Measurements from ENCODE around the gene RFWD3. TPM values are rescaled to one million over a fixed set of nuclear protein-coding genes. Genes with fewer than 3 reads are reported as not detected.

Gene RFWD3
- total and polyA plus RNA-seq, 2 of the 8 experiments (the other 6 are each of a cell fraction or from before 2014, with no cell fraction given): 67.1 to 114 TPM

DNA sequence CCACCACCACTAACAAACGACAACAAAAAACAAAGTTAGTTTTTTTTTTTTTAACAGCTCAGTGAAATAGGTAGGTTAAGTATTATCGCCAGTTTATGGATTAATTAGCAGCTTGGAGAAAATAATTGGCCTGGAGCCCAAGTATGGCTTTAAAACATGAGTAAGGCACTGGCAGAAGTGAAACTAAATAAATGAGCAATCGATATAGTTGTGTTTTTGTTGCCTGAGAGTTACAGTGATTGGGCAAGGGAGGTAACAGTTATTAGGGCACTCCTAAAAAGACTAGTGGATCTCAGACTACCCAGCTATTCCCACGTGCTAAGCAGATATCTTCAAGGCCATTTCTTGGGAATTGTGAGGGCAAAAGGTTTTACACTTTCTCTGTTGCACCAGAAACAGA lies 31.5 kb upstream of the RFWD3 start:
- no peak overlapping the region for H3K18ac ChIP-seq (ENCODE audit: extremely low read depth, low read length)
- no peak overlapping the region for H3K27ac ChIP-seq (ENCODE audit: low read depth, low read length)
- H3K23ac ChIP-seq (ENCODE audit: insufficient read length): no peak overlapping the region
- 84% methylated on average over 4 of the region's 4 CpGs; no CpG with 5 or more reads in 1 of the 2 experiments for WGBS, 2 experiments (ENCODE audit: extremely low coverage in 1 of 2, insufficient coverage in 1 of 2, insufficient read length in 1 of 2, insufficient replicate concordance in 2 of 2, low coverage in 1 of 2, low lambda C conversion rate in 2 of 2, missing lambda C conversion rate in 1 of 2)
- peaks cover 9% of the 10 kb centered on the region for H3K23me2 ChIP-seq (ENCODE audit: low read depth, low read length)
- ChIA-PET POLR2A (ENCODE audit: partially characterized antibody) (interaction anchor here (0.6 to 1.2 kb wide), 2 partner anchors 14 to 115 kb away, joined by 3 read pairs; no protein-coding TSS in a partner anchor), CTCF (ENCODE audit: partially characterized antibody) (interaction anchor here (0.7 to 4.3 kb wide), 7 partner anchors 10 to 165 kb away, joined by 3 to 27 read pairs (median 3); no protein-coding TSS in a partner anchor)
- no peak overlapping the region for H2BK120ac ChIP-seq (replicated peaks; ENCODE audit: low read depth, low read length)
- no peak overlapping the region for H3K9ac ChIP-seq (replicated peaks in 1 of 4; ENCODE audit: extremely low read depth in 1 of 4, low read depth in 3 of 4, low read length in 3 of 4)
- no peaks in the 10 kb centered on the region for H3K79me2 ChIP-seq (ENCODE audit: control insufficient read depth in 1 of 2, insufficient read depth in 2 of 2, low read length in 2 of 2)
- no peak overlapping the region for H3K56ac ChIP-seq (replicated peaks; ENCODE audit: insufficient read length, low read depth, low read length)
- H2BK5ac ChIP-seq (ENCODE audit: low read depth, low read length): no peak overlapping the region
- H4K8ac ChIP-seq (ENCODE audit: extremely low read depth, insufficient read depth, low read length): no peak overlapping the region
- H4K20me1 ChIP-seq (replicated peaks in 1 of 2; ENCODE audit: control insufficient read depth in 1 of 2, insufficient read depth in 2 of 2, low read length in 2 of 2): no peaks in the 10 kb centered on the region
- FAIRE-seq (no peak), DNase-seq (ENCODE audit: low read depth in 1 of 2, low spot score in 2 of 2) (no peak)
- H3K4ac ChIP-seq (replicated peaks; ENCODE audit: insufficient read length, low read depth, low read length): no peak overlapping the region
- no peak overlapping the region for H2AFZ ChIP-seq (ENCODE audit: low read length)
- H3K4me2 ChIP-seq (ENCODE audit: insufficient read depth in 1 of 2, low read depth in 2 of 2, low read length in 2 of 2): no peak overlapping the region
- no peaks in the 10 kb centered on the region for H3K79me1 ChIP-seq (ENCODE audit: low read depth, low read length)
- no peak overlapping the region for H2AK5ac ChIP-seq (ENCODE audit: low read depth, low read length)
- H3K9me3 ChIP-seq (ENCODE audit: insufficient read depth in 2 of 2, low read depth in 1 of 2, low read length in 1 of 2): no peaks in the 10 kb centered on the region
- H2BK15ac ChIP-seq (ENCODE audit: low read length): no peak overlapping the region
- no peaks in the 10 kb centered on the region for H3K36me3 ChIP-seq (ENCODE audit: control insufficient read depth in 2 of 4, insufficient read depth in 4 of 4, low read length in 3 of 4)
- H3K4me3 ChIP-seq (ENCODE audit: extremely low read depth in 1 of 4, insufficient read depth in 2 of 4, low read depth in 3 of 4, low read length in 4 of 4): no peak overlapping the region
- peaks cover 0 to 3% (median 2%) of the 10 kb centered on the region in 4 experiments; a peak in 4 of 7 replicates for H3K4me1 ChIP-seq (replicated peaks in 1 of 4; ENCODE audit: control insufficient read depth in 3 of 4, insufficient read depth in 4 of 4, low read length in 3 of 4)
- no peak overlapping the region for H2BK20ac ChIP-seq (ENCODE audit: low read length)
- H3K27me3 ChIP-seq (replicated peaks in 1 of 4; ENCODE audit: control insufficient read depth in 3 of 4, extremely low read depth in 1 of 4, insufficient read depth in 3 of 4, low read length in 3 of 4): peaks cover 0 to 10% (median 4%) of the 10 kb centered on the region in 4 experiments; a peak in 3 of 7 replicates
- H3K14ac ChIP-seq (ENCODE audit: insufficient read length): no peak overlapping the region
- no peak overlapping the region for H4K91ac ChIP-seq (replicated peaks; ENCODE audit: insufficient read length, low read length)
- H4K5ac ChIP-seq (ENCODE audit: insufficient read length, low read depth, low read length): no peak overlapping the region
- H2BK12ac ChIP-seq (ENCODE audit: low read depth, low read length): no peak overlapping the region
- TF ChIP-seq NANOG (IDR thresholded peaks at IDR 0.05; ENCODE audit: insufficient read depth, low read depth, low read length, poor library complexity, severe bottlenecking) (no peak), RAD21 (IDR thresholded peaks at IDR 0.05 in 1 of 2, conservative IDR thresholded peaks at IDR 0.05 in 1 of 2; ENCODE audit: low read depth in 2 of 2, low read length in 2 of 2) (no peak), CTBP2 (IDR thresholded peaks at IDR 0.05; ENCODE audit: borderline replicate concordance, insufficient read depth, insufficient read length, low read length) (no peak), POU5F1 (IDR thresholded peaks at IDR 0.05; ENCODE audit: low read depth, low read length) (no peak), YY1 (IDR thresholded peaks at IDR 0.05; ENCODE audit: low read depth, low read length) (no peak), SP1 (IDR thresholded peaks at IDR 0.05; ENCODE audit: low read depth, low read length) (no peak), RFX5 (IDR thresholded peaks at IDR 0.05; ENCODE audit: borderline replicate concordance, low read depth, low read length) (no peak), CBX8 (IDR thresholded peaks at IDR 0.05; ENCODE audit: borderline replicate concordance, low read depth, low read length) (no peak), TCF12 (IDR thresholded peaks at IDR 0.05; ENCODE audit: low read depth, low read length) (no peak), SIN3A (conservative IDR thresholded peaks at IDR 0.05 in 1 of 2, IDR thresholded peaks at IDR 0.05 in 1 of 2; ENCODE audit: low read depth in 1 of 2, low read length in 2 of 2) (no peak)
- TF ChIP-seq, protein P1, sequence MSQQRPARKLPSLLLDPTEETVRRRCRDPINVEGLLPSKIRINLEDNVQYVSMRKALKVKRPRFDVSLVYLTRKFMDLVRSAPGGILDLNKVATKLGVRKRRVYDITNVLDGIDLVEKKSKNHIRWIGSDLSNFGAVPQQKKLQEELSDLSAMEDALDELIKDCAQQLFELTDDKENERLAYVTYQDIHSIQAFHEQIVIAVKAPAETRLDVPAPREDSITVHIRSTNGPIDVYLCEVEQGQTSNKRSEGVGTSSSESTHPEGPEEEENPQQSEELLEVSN (IDR thresholded peaks at IDR 0.05): no peak
- TF ChIP-seq, protein P2, sequence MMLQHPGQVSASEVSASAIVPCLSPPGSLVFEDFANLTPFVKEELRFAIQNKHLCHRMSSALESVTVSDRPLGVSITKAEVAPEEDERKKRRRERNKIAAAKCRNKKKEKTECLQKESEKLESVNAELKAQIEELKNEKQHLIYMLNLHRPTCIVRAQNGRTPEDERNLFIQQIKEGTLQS (IDR thresholded peaks at IDR 0.05; ENCODE audit: insufficient read depth, low read depth, low read length): no peak

Data from H1 (cell line).